Measurements from ENCODE around the gene NOSIP. TPM values are rescaled to one million over a fixed set of nuclear protein-coding genes. Genes with fewer than 3 reads are reported as not detected.

The NOSIP gene
- total RNA-seq, 1 experiment from 2014 or later, result 97.9 TPM

DNA sequence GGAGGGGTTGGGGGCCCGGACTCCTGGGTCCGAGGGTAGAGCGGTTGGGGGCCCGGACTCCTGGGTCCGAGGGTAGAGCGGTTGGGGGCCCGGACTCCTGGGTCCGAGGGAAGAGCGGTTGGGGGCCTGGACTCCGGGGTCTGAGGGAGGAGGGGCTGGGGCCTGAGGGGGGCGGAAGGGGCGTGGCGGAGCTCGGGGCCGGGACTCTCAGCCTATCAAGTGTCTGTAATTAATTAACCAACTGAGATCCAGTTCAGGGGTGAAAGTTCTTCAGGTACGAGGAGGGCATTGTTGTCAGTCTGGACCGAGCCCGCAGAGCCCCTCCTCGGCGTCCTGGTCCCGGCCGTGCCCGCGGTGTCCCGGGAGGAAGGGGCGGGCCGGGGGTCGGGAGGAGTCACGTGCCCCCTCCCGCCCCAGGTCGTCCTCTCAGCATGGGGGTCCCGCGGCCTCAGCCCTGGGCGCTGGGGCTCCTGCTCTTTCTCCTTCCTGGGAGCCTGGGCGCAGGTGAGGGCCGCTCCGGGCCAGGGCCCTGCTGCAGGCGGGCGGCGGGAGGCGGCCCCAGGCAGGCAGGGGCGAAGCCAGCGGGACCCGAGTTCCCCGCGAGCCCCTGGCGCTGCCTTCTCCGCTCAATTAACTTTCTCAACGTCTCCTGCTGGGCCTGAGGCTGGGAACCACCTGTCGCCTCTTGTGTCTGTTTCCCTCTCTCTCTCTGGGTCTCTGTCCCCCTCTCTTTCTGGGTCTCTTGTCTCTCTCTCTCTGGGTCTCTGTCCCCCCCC is 67.2 kb downstream of the NOSIP start (continued):
- TF ChIP-seq ATF2 (CRISPR knock-in tag; IDR thresholded peaks at IDR 0.05; ENCODE audit: borderline replicate concordance, low read depth) (no peak), OVOL2 (CRISPR knock-in tag; IDR thresholded peaks at IDR 0.05; ENCODE audit: borderline replicate concordance) (no peak), ZMAT4 (CRISPR knock-in tag; IDR thresholded peaks at IDR 0.05) (no peak), HMGXB4 (CRISPR knock-in tag; IDR thresholded peaks at IDR 0.05) (peak; percentile 35; the same call in 1 of the 2 replicates), TP53 (CRISPR knock-in tag; IDR thresholded peaks at IDR 0.05) (no peak), CBFB (CRISPR knock-in tag; IDR thresholded peaks at IDR 0.05; ENCODE audit: low read depth) (no peak), NFE2L1 (CRISPR knock-in tag; IDR thresholded peaks at IDR 0.05) (no peak), ZNF317 (CRISPR knock-in tag; IDR thresholded peaks at IDR 0.05; ENCODE audit: borderline replicate concordance, low read depth) (no peak), NFATC4 (CRISPR knock-in tag; IDR thresholded peaks at IDR 0.05) (no peak), SMAD4 (CRISPR knock-in tag; IDR thresholded peaks at IDR 0.05) (no peak)
- TF ChIP-seq, protein P1, sequence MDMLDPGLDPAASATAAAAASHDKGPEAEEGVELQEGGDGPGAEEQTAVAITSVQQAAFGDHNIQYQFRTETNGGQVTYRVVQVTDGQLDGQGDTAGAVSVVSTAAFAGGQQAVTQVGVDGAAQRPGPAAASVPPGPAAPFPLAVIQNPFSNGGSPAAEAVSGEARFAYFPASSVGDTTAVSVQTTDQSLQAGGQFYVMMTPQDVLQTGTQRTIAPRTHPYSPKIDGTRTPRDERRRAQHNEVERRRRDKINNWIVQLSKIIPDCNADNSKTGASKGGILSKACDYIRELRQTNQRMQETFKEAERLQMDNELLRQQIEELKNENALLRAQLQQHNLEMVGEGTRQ (CRISPR knock-in tag; IDR thresholded peaks at IDR 0.05), result peak; percentile 90

GRCh38 chr19:49507803-49508494 is 72.4 kb downstream of the NOSIP start:
- ChIA-PET POLR2A (interaction anchor here (0.6 to 0.7 kb wide), 2 partner anchors 54 to 330 kb away, joined by 3 to 6 read pairs; no protein-coding TSS in a partner anchor), CTCF (interaction anchor here (0.8 to 1.9 kb wide), 4 partner anchors 20 to 62 kb away, joined by 4 to 23 read pairs (median 11); partner anchors contain the start of gene RCN3)
- Mint-ChIP-seq H3K27me3 (ENCODE audit: low read depth) (no peaks in the 10 kb centered on the region; the same call in 1 of the 2 replicates), H3K4me3 (no peak overlapping the region), H3K36me3 (no peaks in the 10 kb centered on the region), H3K27ac (peak overlapping the region; percentile 9; the same call in 1 of the 2 replicates), H3K9me3 (no peaks in the 10 kb centered on the region), H3K4me1 (peaks cover 18% of the 10 kb centered on the region)
- TF ChIP-seq ETV6 (CRISPR knock-in tag; IDR thresholded peaks at IDR 0.05), result no peak
- TF ChIP-seq, protein P2, sequence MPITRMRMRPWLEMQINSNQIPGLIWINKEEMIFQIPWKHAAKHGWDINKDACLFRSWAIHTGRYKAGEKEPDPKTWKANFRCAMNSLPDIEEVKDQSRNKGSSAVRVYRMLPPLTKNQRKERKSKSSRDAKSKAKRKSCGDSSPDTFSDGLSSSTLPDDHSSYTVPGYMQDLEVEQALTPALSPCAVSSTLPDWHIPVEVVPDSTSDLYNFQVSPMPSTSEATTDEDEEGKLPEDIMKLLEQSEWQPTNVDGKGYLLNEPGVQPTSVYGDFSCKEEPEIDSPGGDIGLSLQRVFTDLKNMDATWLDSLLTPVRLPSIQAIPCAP (CRISPR knock-in tag; IDR thresholded peaks at IDR 0.05), result no peak
- ATAC-seq (no peak), DNase-seq (ENCODE audit: low spot score) (no peak)

- TF ChIP-seq CREM (CRISPR knock-in tag; IDR thresholded peaks at IDR 0.05) (no peak), ESRRA (CRISPR knock-in tag; IDR thresholded peaks at IDR 0.05; ENCODE audit: borderline replicate concordance) (no peak), ATF2 (CRISPR knock-in tag; IDR thresholded peaks at IDR 0.05; ENCODE audit: borderline replicate concordance, low read depth) (no peak), CTCF (IDR thresholded peaks at IDR 0.05) (peak; percentile 88), TEAD4 (CRISPR knock-in tag; IDR thresholded peaks at IDR 0.05) (no peak), ZBTB21 (CRISPR knock-in tag; IDR thresholded peaks at IDR 0.05; ENCODE audit: borderline replicate concordance) (no peak)
- TF ChIP-seq, protein P3, sequence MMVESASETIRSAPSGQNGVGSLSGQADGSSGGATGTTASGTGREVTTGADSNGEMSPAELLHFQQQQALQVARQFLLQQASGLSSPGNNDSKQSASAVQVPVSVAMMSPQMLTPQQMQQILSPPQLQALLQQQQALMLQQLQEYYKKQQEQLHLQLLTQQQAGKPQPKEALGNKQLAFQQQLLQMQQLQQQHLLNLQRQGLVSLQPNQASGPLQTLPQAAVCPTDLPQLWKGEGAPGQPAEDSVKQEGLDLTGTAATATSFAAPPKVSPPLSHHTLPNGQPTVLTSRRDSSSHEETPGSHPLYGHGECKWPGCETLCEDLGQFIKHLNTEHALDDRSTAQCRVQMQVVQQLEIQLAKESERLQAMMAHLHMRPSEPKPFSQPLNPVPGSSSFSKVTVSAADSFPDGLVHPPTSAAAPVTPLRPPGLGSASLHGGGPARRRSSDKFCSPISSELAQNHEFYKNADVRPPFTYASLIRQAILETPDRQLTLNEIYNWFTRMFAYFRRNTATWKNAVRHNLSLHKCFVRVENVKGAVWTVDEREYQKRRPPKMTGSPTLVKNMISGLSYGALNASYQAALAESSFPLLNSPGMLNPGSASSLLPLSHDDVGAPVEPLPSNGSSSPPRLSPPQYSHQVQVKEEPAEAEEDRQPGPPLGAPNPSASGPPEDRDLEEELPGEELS (CRISPR knock-in tag; IDR thresholded peaks at IDR 0.05), result no peak
- no peaks in the 10 kb centered on the region for H3K9me3 Mint-ChIP-seq
- ChIA-PET CTCF (interaction anchor here (0.6 to 3.0 kb wide), 25 partner anchors 11 to 296 kb away, joined by 3 to 58 read pairs (median 4); partner anchors contain the start of genes NOSIP, PRMT1, PRRG2 and RCN3), POLR2A (interaction anchor here (1.2 kb wide), 1 partner anchor 30 kb away, joined by 3 read pairs; no protein-coding TSS in a partner anchor)
- no peaks in the 10 kb centered on the region for H3K36me3 Mint-ChIP-seq
- ATAC-seq (peak; percentile 90), DNase-seq (ENCODE audit: low spot score) (peak; percentile 89)
- H3K27ac Mint-ChIP-seq, result no peak overlapping the region
- peaks cover 9% of the 10 kb centered on the region for H3K4me1 Mint-ChIP-seq
- no peaks in the 10 kb centered on the region; the same call in 1 of the 2 replicates for H3K27me3 Mint-ChIP-seq (ENCODE audit: low read depth)
- peak overlapping the region; percentile 35; the same call in 1 of the 2 replicates for H3K4me3 Mint-ChIP-seq
Measured at GRCh38 chr19:49506575-49507105, 73.7 kb downstream of the NOSIP start.
